HEK293 (cell line): ENCODE data around the gene GSN.

ENCODE experiments used
- ZFP3 ChIP-seq: fragments of 450-650 bp; formaldehyde crosslinking; IDR thresholded peaks from 2 replicates; pipeline ENCODE4 v1.5.1; 2016; ENCODE audit warnings: low read depth, missing biosample characterization, missing genetic modification characterization
- ZNF280C ChIP-seq: fragments of 450-650 bp; formaldehyde crosslinking; IDR thresholded peaks from 2 replicates; pipeline ENCODE4 v1.5.1; 2016; ENCODE audit warnings: missing biosample characterization, missing genetic modification characterization
- ZNF830 ChIP-seq: fragments of 450-650 bp; IDR thresholded peaks from 2 replicates; pipeline ENCODE4 v1.5.0; 2018; ENCODE audit warnings: missing biosample characterization, missing genetic modification characterization, low read depth, mild to moderate bottlenecking, moderate library complexity
- TF ChIP-seq, protein P1 (sequence below): fragments of 450-650 bp; formaldehyde crosslinking; IDR thresholded peaks from 2 replicates; pipeline ENCODE4 v1.5.1; 2016; ENCODE audit warnings: missing biosample characterization, missing genetic modification characterization
- TF ChIP-seq, protein P2 (sequence below): fragments of 450-650 bp; formaldehyde crosslinking; IDR thresholded peaks from 2 replicates; pipeline ENCODE4 v1.5.1; 2016; ENCODE audit warnings: missing biosample characterization, missing genetic modification characterization, borderline replicate concordance

- TF ChIP-seq, protein P1, sequence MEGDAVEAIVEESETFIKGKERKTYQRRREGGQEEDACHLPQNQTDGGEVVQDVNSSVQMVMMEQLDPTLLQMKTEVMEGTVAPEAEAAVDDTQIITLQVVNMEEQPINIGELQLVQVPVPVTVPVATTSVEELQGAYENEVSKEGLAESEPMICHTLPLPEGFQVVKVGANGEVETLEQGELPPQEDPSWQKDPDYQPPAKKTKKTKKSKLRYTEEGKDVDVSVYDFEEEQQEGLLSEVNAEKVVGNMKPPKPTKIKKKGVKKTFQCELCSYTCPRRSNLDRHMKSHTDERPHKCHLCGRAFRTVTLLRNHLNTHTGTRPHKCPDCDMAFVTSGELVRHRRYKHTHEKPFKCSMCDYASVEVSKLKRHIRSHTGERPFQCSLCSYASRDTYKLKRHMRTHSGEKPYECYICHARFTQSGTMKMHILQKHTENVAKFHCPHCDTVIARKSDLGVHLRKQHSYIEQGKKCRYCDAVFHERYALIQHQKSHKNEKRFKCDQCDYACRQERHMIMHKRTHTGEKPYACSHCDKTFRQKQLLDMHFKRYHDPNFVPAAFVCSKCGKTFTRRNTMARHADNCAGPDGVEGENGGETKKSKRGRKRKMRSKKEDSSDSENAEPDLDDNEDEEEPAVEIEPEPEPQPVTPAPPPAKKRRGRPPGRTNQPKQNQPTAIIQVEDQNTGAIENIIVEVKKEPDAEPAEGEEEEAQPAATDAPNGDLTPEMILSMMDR (tag by site-specific recombination) = no peak
- TF ChIP-seq, protein P2, sequence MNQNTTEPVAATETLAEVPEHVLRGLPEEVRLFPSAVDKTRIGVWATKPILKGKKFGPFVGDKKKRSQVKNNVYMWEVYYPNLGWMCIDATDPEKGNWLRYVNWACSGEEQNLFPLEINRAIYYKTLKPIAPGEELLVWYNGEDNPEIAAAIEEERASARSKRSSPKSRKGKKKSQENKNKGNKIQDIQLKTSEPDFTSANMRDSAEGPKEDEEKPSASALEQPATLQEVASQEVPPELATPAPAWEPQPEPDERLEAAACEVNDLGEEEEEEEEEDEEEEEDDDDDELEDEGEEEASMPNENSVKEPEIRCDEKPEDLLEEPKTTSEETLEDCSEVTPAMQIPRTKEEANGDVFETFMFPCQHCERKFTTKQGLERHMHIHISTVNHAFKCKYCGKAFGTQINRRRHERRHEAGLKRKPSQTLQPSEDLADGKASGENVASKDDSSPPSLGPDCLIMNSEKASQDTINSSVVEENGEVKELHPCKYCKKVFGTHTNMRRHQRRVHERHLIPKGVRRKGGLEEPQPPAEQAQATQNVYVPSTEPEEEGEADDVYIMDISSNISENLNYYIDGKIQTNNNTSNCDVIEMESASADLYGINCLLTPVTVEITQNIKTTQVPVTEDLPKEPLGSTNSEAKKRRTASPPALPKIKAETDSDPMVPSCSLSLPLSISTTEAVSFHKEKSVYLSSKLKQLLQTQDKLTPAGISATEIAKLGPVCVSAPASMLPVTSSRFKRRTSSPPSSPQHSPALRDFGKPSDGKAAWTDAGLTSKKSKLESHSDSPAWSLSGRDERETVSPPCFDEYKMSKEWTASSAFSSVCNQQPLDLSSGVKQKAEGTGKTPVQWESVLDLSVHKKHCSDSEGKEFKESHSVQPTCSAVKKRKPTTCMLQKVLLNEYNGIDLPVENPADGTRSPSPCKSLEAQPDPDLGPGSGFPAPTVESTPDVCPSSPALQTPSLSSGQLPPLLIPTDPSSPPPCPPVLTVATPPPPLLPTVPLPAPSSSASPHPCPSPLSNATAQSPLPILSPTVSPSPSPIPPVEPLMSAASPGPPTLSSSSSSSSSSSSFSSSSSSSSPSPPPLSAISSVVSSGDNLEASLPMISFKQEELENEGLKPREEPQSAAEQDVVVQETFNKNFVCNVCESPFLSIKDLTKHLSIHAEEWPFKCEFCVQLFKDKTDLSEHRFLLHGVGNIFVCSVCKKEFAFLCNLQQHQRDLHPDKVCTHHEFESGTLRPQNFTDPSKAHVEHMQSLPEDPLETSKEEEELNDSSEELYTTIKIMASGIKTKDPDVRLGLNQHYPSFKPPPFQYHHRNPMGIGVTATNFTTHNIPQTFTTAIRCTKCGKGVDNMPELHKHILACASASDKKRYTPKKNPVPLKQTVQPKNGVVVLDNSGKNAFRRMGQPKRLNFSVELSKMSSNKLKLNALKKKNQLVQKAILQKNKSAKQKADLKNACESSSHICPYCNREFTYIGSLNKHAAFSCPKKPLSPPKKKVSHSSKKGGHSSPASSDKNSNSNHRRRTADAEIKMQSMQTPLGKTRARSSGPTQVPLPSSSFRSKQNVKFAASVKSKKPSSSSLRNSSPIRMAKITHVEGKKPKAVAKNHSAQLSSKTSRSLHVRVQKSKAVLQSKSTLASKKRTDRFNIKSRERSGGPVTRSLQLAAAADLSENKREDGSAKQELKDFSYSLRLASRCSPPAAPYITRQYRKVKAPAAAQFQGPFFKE (tag by site-specific recombination) = no peak
- TF ChIP-seq ZNF830 = no peak
- TF ChIP-seq ZNF280C (tag by site-specific recombination) = no peak
- TF ChIP-seq ZFP3 (tag by site-specific recombination) = no peak
Observed at GRCh38 chr9:121349009-121349408, 81.0 kb downstream of the GSN start.
